Measurements from ENCODE around the gene SMC5. TPM values are rescaled to one million over a fixed set of nuclear protein-coding genes. Genes with fewer than 3 reads are reported as not detected.

The SMC5 gene
- polyA plus RNA-seq, 1 of the 3 experiments (the other 2 are of a cell fraction) = 5.3 TPM

DNA sequence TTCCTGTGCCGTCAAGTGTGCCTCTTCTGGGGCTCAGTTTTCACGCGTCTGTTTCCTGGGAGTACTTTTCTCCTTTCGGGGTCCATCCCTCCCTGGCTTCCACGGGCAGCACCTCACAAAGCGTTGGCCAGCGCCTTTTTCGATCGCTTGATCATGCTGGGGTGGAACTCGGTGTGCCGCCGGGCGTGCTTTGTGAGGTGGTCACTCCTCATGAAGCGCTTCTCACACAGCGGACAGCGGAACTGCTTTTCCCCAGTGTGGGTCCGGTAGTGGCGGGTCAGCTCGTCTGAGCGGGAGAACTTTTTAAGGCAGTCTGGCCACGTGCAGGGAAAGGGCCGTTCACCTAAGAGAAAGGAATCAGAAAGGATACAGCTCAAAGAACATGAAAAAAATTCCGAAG, 128.9 kb downstream of the SMC5 start:
- CTCF ChIA-PET = no interaction called here
- peaks cover 0 to 2% of the 10 kb centered on the region in 2 experiments; a peak in 2 of 4 replicates for H3K4me1 ChIP-seq (ENCODE audit: control insufficient read depth in 1 of 2, insufficient read depth in 2 of 2, low read depth in 1 of 2, low read length in 1 of 2)
- WGBS (ENCODE audit: low lambda C conversion rate) = 96% methylated on average over 23 of the region's 23 CpGs
- POLR2A ChIA-PET = no interaction called here
- peaks cover 52% of the 10 kb centered on the region for H4K20me1 ChIP-seq (ENCODE audit: insufficient read depth)
- H3K9me2 ChIP-seq = no peaks in the 10 kb centered on the region
- H3K4me3 ChIP-seq (ENCODE audit: low read depth in 2 of 2, low read length in 1 of 2) = no peak overlapping the region
- TF ChIP-seq TCF12 (IDR thresholded peaks at IDR 0.05) (no peak), FOXJ3 (CRISPR knock-in tag; IDR thresholded peaks at IDR 0.05) (no peak), SIN3A (IDR thresholded peaks at IDR 0.05; ENCODE audit: borderline replicate concordance, low read depth, low read length) (no peak)
- TF ChIP-seq, protein P1, sequence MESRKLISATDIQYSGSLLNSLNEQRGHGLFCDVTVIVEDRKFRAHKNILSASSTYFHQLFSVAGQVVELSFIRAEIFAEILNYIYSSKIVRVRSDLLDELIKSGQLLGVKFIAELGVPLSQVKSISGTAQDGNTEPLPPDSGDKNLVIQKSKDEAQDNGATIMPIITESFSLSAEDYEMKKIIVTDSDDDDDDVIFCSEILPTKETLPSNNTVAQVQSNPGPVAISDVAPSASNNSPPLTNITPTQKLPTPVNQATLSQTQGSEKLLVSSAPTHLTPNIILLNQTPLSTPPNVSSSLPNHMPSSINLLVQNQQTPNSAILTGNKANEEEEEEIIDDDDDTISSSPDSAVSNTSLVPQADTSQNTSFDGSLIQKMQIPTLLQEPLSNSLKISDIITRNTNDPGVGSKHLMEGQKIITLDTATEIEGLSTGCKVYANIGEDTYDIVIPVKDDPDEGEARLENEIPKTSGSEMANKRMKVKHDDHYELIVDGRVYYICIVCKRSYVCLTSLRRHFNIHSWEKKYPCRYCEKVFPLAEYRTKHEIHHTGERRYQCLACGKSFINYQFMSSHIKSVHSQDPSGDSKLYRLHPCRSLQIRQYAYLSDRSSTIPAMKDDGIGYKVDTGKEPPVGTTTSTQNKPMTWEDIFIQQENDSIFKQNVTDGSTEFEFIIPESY (IDR thresholded peaks at IDR 0.05; ENCODE audit: borderline replicate concordance, low read depth) = no peak
- no peak overlapping the region for H3K27ac ChIP-seq (ENCODE audit: low read depth in 2 of 2, low read length in 1 of 2)
- H3K27me3 ChIP-seq (ENCODE audit: insufficient read depth) = no peaks in the 10 kb centered on the region
- H3K36me3 ChIP-seq (replicated peaks in 1 of 2; ENCODE audit: control insufficient read depth in 1 of 2, insufficient read depth in 2 of 2, low read length in 1 of 2) = peaks cover 12 to 20% of the 10 kb centered on the region in 2 experiments
- no peaks in the 10 kb centered on the region for H3K9me3 ChIP-seq
- H3K79me2 ChIP-seq (ENCODE audit: insufficient read depth) = peaks cover 20% of the 10 kb centered on the region; the same call in 1 of the 2 replicates
- H2AFZ ChIP-seq (ENCODE audit: low read depth) = no peak overlapping the region
- no peak overlapping the region for H3K9ac ChIP-seq
- DNase-seq = no peak
- no peaks in the 10 kb centered on the region for H3F3A ChIP-seq (replicated peaks; ENCODE audit: insufficient read depth)
- H3K4me2 ChIP-seq = no peak overlapping the region

DNA sequence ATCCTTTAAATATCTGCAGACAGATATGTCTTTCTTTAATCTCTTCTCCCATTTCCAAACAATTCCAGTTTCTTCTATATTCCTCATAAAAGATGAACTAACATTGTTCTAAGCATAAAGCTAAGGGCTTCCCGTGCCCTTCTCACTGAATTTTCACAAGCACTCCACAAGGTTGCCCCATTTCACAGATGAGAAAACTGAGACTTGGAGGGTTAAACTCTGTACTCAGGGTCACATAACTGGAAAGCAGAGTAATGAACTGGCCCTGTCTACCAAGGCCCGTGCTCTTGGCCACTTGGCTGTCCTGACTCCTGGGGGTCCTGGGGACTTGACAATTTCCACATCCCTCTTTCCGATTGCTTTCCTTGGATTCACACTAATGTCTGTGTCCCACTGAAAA, 130.4 kb downstream of the SMC5 start:
- H3F3A ChIP-seq (replicated peaks; ENCODE audit: insufficient read depth) = no peaks in the 10 kb centered on the region
- TF ChIP-seq GABPA (IDR thresholded peaks at IDR 0.05; ENCODE audit: low read depth) (no peak), SIN3A (IDR thresholded peaks at IDR 0.05; ENCODE audit: borderline replicate concordance, low read depth, low read length) (no peak), TCF12 (IDR thresholded peaks at IDR 0.05) (no peak)
- TF ChIP-seq, protein P2, sequence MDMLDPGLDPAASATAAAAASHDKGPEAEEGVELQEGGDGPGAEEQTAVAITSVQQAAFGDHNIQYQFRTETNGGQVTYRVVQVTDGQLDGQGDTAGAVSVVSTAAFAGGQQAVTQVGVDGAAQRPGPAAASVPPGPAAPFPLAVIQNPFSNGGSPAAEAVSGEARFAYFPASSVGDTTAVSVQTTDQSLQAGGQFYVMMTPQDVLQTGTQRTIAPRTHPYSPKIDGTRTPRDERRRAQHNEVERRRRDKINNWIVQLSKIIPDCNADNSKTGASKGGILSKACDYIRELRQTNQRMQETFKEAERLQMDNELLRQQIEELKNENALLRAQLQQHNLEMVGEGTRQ (IDR thresholded peaks at IDR 0.05; ENCODE audit: borderline replicate concordance, low read depth, low read length) = no peak
- TF ChIP-seq, protein P3, sequence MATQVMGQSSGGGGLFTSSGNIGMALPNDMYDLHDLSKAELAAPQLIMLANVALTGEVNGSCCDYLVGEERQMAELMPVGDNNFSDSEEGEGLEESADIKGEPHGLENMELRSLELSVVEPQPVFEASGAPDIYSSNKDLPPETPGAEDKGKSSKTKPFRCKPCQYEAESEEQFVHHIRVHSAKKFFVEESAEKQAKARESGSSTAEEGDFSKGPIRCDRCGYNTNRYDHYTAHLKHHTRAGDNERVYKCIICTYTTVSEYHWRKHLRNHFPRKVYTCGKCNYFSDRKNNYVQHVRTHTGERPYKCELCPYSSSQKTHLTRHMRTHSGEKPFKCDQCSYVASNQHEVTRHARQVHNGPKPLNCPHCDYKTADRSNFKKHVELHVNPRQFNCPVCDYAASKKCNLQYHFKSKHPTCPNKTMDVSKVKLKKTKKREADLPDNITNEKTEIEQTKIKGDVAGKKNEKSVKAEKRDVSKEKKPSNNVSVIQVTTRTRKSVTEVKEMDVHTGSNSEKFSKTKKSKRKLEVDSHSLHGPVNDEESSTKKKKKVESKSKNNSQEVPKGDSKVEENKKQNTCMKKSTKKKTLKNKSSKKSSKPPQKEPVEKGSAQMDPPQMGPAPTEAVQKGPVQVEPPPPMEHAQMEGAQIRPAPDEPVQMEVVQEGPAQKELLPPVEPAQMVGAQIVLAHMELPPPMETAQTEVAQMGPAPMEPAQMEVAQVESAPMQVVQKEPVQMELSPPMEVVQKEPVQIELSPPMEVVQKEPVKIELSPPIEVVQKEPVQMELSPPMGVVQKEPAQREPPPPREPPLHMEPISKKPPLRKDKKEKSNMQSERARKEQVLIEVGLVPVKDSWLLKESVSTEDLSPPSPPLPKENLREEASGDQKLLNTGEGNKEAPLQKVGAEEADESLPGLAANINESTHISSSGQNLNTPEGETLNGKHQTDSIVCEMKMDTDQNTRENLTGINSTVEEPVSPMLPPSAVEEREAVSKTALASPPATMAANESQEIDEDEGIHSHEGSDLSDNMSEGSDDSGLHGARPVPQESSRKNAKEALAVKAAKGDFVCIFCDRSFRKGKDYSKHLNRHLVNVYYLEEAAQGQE (IDR thresholded peaks at IDR 0.05; ENCODE audit: low read depth, low read length) = no peak
- WGBS (ENCODE audit: low lambda C conversion rate) = 72% methylated on average over 3 of the region's 3 CpGs
- no peak overlapping the region for H2AFZ ChIP-seq (ENCODE audit: low read depth)
- CTCF ChIA-PET = no interaction called here
- no peak for DNase-seq
- no peaks in the 10 kb centered on the region for H3K9me2 ChIP-seq
- H3K4me2 ChIP-seq = no peak overlapping the region
- POLR2A ChIA-PET = no interaction called here
- no peak overlapping the region for H3K27ac ChIP-seq (ENCODE audit: low read depth in 2 of 2, low read length in 1 of 2)
- H3K9me3 ChIP-seq = no peaks in the 10 kb centered on the region
- peaks cover 66% of the 10 kb centered on the region for H4K20me1 ChIP-seq (ENCODE audit: insufficient read depth)
- peaks cover 12 to 20% of the 10 kb centered on the region in 2 experiments for H3K36me3 ChIP-seq (replicated peaks in 1 of 2; ENCODE audit: control insufficient read depth in 1 of 2, insufficient read depth in 2 of 2, low read length in 1 of 2)
- no peak overlapping the region for H3K4me3 ChIP-seq (ENCODE audit: low read depth in 2 of 2, low read length in 1 of 2)
- H3K4me1 ChIP-seq (ENCODE audit: control insufficient read depth in 1 of 2, insufficient read depth in 2 of 2, low read depth in 1 of 2, low read length in 1 of 2) = peaks cover 0 to 2% of the 10 kb centered on the region in 2 experiments; a peak in 2 of 4 replicates
- H3K9ac ChIP-seq = no peak overlapping the region
- H3K27me3 ChIP-seq (ENCODE audit: insufficient read depth) = no peaks in the 10 kb centered on the region
- peaks cover 21% of the 10 kb centered on the region; the same call in 1 of the 2 replicates for H3K79me2 ChIP-seq (ENCODE audit: insufficient read depth)
